ENCODE data around the gene CRYL1.

Gene CRYL1

GRCh38 chr13:20525601-20526544, at the start of gene CRYL1:
CRYL1 (minus strand) TSS chr13:20525857; CDS start chr13:20525794, 63 bp downstream.
- no peak for TF ChIP-seq CTCF (IDR thresholded peaks at IDR 0.05; ENCODE audit: low read depth, low read length)
- DNase-seq (ENCODE audit: extremely low read depth, low read depth), result no peak

DNA sequence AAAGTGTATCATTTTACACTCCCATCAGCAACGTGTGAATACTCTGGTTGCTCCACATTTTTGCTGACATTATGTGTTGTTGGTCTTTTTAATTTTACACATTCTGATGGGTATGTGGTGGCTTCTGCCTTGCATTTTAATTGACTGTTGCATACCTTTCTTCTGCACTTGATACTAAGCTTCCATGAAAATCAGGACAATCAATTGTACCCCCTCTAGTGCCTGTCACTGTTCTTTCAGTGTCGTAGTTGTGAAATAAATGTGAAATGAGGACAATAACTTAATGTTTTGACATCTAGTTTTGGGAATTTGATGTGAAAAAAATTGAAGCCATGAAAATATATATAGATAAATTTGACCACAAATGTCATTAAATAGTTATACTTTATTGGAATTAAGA, 48.0 kb upstream of the CRYL1 start:
- no peak for TF ChIP-seq CTCF (IDR thresholded peaks at IDR 0.05; ENCODE audit: low read depth, low read length)
- no peak for DNase-seq (ENCODE audit: extremely low read depth, low read depth)

- DNase-seq (ENCODE audit: extremely low read depth, low read depth), result no peak
- no peak for TF ChIP-seq CTCF (IDR thresholded peaks at IDR 0.05; ENCODE audit: low read depth, low read length)
Measured at GRCh38 chr13:20573186-20573585, 47.5 kb upstream of the CRYL1 start.

DNA sequence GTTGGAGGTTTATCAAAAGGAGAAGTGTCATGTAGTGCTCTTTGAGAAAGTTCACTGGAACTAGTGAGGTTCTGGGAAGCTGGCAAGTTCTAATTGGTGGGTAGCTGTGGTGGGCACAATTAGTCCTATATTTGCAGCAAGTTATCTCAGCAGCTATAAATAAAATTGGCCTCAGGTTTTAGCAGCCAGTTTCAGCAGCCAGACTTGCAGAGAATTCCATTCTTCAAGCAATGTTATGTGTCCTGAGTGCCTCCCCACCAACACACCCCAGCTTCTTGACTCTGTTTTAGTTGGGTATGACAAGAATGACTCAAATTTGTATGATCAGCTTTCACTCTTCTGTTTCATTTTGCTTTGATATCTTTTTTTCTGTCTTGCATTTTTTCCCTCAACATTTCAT, 46.0 kb upstream of the CRYL1 start:
- TF ChIP-seq CTCF (IDR thresholded peaks at IDR 0.05; ENCODE audit: low read depth, low read length), result no peak
- DNase-seq (ENCODE audit: extremely low read depth, low read depth), result no peak

- no peak for TF ChIP-seq CTCF (IDR thresholded peaks at IDR 0.05; ENCODE audit: low read depth, low read length)
- DNase-seq (ENCODE audit: extremely low read depth, low read depth), result no peak
Measured at GRCh38 chr13:20570517-20570916, 44.9 kb upstream of the CRYL1 start.

DNA sequence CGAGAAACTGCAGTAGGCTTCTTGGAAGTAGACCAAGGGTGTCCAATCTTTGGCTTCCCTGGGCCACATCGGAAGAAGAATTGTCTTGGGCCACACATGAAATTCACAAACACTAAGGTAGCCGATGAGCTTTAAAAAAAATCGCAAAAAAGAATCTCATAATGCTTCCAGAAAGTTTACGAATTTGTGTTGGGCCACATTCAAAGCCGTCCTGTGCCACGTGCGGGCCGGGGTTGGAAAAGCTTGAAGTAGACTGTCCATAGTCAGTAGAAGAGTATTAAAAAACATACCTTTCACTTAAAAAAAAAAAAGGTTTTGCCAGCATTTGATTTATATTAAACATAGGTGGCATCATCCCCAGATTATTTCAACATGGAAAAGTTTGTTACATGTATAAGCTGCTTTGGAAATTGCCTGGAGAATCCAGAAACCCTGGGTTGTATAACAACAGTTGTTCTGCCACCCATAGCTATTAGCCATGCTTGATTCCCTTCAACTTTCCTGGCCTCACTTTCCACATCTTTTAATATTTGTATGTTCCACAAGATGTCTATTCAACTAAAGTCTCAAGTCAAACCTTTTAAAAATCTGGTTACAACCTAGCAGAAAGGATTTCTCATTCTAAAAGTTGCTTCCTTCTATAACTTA, 42.3 kb upstream of the CRYL1 start:
- TF ChIP-seq CTCF (IDR thresholded peaks at IDR 0.05; ENCODE audit: low read depth, low read length), result no peak
- DNase-seq (ENCODE audit: extremely low read depth, low read depth), result no peak

Measured in AG09319 (cell line).